Stimulated activated CD8-positive, alpha-beta memory T cell treated with anti-CD3 and anti-CD28 coated beads, Interleukin-12 subunit alpha, Interleukin-12 subunit beta, amount 100 ng/mL, for 24 hours (primary cell): ENCODE results near the gene RAB3A.

Source experiments
- DNase-seq: peaks from one replicate; pipeline ENCODE4 v3.0.0-alpha.2; 2020; ENCODE audit errors: extremely low read depth

The RAB3A gene

GRCh38 chr19:18197941-18198340 lies 5.9 kb downstream of the RAB3A start:
- DNase-seq, result no peak

- no peak for DNase-seq
Observed at GRCh38 chr19:18197306-18197705, 6.5 kb downstream of the RAB3A start.

- DNase-seq, result no peak
Observed at GRCh38 chr19:18196511-18196845, 7.4 kb downstream of the RAB3A start.

- no peak for DNase-seq
Observed at GRCh38 chr19:18194554-18195238, 9.1 kb downstream of the RAB3A start.

- DNase-seq, result no peak
Observed at GRCh38 chr19:18194181-18194530, 9.7 kb downstream of the RAB3A start.

- no peak for DNase-seq
Observed at GRCh38 chr19:18193388-18194180, 10.3 kb downstream of the RAB3A start.

- peak; percentile 97 for DNase-seq
Observed at GRCh38 chr19:18192673-18193387, 11.0 kb downstream of the RAB3A start, which contains the start of gene MPV17L2. Gene MPV17L2 (plus strand): TSS chr19:18193218. CDS start chr19:18193282, 64 bp downstream.

GRCh38 chr19:18191640-18192062 lies 12.2 kb downstream of the RAB3A start:
- no peak for DNase-seq

- DNase-seq, result no peak
Observed at GRCh38 chr19:18190278-18190677, 13.6 kb downstream of the RAB3A start.

GRCh38 chr19:18185538-18185937 lies 18.3 kb downstream of the RAB3A start:
- DNase-seq, result no peak

GRCh38 chr19:18183529-18183928 lies 20.3 kb downstream of the RAB3A start:
- DNase-seq, result no peak

GRCh38 chr19:18179957-18180356 lies 23.9 kb downstream of the RAB3A start:
- DNase-seq, result no peak

- DNase-seq, result no peak
Observed at GRCh38 chr19:18176367-18177310, 27.2 kb downstream of the RAB3A start.

GRCh38 chr19:18174983-18175382 lies 28.9 kb downstream of the RAB3A start:
- DNase-seq, result no peak

- no peak for DNase-seq
Observed at GRCh38 chr19:18173572-18174288, 30.1 kb downstream of the RAB3A start, which contains the start of gene IFI30. Gene IFI30 (plus strand): TSS chr19:18173813. CDS start chr19:18173842, 29 bp downstream.

GRCh38 chr19:18173054-18173571 lies 30.7 kb downstream of the RAB3A start:
- no peak for DNase-seq

- no peak for DNase-seq
Observed at GRCh38 chr19:18172331-18173053, 31.4 kb downstream of the RAB3A start.

- DNase-seq, result no peak
Observed at GRCh38 chr19:18171605-18172327, 32.1 kb downstream of the RAB3A start.

GRCh38 chr19:18170714-18171255 lies 33.1 kb downstream of the RAB3A start:
- no peak for DNase-seq
